HG02938 (cell line): Measurements from ENCODE around the gene LGR5.
"Not testable (repeated sequence)": the region's sequence is repeated elsewhere in the genome, so short reads cannot be mapped to it uniquely, and the experiment has no call there.

Experiments
- ATAC-seq: cut with Tn5 transposase; IDR thresholded peaks from one replicate; pipeline ENCODE4 v1.9.1; 2021; ENCODE audit warnings: mild to moderate bottlenecking, moderate library complexity; ENCODE audit not compliant: unreplicated experiment

Gene LGR5

GRCh38 chr12:71469258-71469750 lies 29.7 kb downstream of the LGR5 start:
- no peak for ATAC-seq

DNA sequence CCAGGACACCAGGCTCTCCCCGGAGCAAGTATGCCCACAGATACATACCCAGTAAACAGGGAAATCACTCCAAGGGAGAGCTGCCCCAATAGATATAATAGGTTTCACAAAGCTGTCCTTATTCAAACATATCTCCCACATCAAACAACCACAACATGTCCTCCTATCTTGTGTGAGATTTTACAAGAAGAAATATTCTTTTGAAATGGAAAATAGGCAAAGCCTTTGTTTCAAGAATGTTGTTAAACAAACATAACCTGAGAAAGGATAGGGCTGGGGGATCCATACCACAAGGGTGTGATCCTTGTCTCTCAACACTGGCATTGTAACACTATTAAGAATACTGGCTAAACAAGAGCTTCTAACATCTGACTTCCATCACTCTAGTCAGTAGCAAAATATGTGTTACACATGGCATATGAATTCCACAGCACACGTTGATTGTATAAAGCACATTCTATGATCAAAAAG lies 32.9 kb downstream of the LGR5 start:
- ATAC-seq, result no peak

DNA sequence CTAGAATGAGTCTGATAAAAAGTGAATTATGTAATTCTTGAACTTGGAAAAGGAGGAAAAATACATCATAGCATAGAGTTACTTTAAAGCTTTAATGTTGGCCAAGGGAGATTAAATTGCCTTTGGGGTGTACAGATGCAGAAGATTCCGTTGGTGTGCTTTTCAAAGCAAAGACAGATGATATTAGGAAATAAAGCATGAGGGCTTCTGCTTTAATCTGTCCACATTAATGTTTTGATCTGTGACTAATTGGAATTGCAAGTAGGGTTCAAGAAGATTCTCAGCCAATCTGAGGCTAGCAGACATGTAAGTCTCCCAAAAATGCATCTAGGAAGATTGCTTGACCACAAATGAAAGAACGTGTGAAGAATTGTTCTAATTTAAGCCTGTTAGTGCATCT lies 35.2 kb downstream of the LGR5 start:
- no peak for ATAC-seq

GRCh38 chr12:71475280-71475679 lies 35.7 kb downstream of the LGR5 start:
- ATAC-seq, result no peak

DNA sequence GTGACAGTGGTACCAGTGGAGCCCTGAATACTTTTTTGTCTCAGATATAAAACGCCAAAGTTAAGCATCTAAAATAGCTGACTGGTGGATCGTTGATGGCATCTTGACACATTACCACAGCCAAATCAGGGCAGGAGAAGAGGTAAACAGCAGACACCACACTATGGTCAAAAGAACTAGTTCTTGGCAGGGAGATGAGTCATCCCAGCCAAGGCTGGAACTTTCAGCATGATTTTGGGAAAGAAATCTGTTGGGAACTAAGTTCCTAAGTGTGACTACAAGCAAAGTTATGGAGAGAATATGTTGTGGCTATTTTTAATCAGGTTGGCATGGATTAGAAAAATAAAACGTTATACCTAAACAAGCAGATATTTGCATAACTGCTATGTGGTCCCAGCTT lies 36.9 kb downstream of the LGR5 start:
- no peak for ATAC-seq

- ATAC-seq, result no peak
These were observed 38.0 kb downstream of the LGR5 start for GRCh38 chr12:71477609-71478008.

GRCh38 chr12:71478270-71478669 lies 38.7 kb downstream of the LGR5 start:
- ATAC-seq, result no peak

DNA sequence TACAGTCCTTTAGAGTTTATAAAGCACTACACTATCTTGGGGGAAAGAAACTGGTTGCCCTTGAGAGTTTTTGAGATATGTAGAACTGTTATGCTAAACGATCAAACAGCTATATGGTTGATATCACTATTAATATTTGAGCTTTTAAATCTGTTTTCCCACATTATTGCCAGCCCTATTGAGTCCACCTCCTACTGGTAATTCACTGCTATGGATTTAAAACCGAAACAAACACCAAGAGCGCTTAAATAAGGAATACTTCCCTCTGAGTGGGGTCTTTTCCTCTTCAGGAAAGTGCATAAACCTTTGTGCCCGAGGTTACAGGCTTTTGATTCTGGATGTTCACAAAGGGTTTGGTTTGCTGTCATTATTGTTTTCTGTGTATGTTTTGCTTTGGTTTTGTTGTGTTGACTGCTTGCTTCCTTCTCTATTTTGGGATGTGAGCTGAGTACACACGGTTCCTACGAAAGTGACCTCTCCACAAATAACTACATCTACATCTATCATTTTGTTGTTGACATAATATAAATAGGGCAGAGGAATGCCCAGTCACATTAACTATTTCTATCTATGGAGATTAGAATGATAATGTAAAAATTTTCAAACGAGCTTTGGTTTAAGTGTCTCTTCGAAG lies 44.8 kb downstream of the LGR5 start:
- no peak for ATAC-seq

GRCh38 chr12:71490844-71491243 lies 51.2 kb downstream of the LGR5 start:
- ATAC-seq, result not testable (repeated sequence)

- no peak for ATAC-seq
These were observed 53.0 kb downstream of the LGR5 start for GRCh38 chr12:71492604-71493003.

- ATAC-seq, result no peak
These were observed 60.2 kb downstream of the LGR5 start for GRCh38 chr12:71499834-71500233.

GRCh38 chr12:71503579-71504391 lies 64.2 kb downstream of the LGR5 start:
- no peak for ATAC-seq

DNA sequence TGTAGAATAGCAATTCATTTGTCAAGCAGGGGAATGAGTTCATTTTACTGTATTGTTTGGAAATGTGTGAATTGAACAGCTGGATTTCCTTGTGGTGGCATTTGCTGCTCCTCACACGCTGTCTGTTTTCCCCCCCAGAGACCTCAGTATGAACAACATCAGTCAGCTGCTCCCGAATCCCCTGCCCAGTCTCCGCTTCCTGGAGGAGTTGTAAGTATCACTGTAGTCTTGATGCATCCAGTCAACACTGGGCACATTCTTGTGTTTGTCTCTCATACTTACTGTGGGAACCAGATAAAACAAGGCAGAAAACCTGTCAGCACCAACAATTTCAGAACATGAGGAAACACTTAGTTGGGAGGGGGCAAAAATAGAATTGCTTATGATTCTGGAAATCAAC lies 64.9 kb downstream of the LGR5 start:
- ATAC-seq, result no peak

DNA sequence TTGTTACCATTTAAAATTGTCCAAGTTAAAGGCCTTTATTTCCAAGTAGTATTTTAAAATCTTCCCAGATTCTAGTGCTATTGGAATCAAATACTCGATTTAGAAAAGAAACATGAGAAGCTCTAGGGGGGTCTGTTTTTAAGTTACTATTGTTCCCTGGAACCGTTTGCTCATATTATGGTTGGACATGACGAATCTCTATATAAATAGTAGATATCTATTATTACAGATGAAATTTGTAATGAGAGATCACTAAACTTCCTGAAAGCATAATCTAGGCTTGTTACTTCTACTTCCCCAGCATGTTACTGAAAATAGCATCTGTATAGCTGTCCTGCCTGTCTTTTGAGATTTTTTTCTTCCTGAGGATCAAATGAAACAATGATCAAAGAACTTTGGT lies 70.1 kb downstream of the LGR5 start:
- no peak for ATAC-seq

DNA sequence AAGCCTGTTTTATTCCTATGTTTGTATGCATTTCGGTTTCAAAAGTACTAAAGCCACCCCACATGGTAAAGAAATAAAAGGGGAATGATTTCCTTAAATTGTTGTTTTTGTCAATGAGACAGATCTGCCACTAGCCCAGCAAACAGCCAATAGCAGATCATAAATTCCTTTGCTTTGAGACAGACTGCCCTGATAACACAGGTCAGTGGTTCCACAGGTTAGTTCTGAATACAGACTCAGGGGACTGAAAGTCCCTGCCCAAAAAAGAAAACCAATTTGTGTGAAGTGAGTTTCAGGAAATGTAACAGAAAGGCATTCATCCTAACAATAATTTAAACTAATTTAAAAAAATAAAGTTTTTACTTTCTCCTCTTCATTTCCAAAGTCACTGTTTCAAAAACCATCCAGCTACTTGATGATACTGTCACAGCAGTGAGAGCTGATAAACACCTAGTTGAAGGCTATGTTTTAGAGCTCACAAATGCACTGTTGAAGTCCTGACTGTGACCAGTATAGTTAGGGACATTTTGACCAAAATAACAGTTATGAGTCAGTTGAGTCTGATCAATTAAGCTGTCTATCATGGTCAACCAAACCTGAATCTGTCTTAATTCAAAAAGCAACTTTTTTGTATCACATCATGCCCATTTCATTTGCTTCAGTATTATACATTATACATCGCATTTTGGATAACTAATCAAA lies 77.7 kb downstream of the LGR5 start:
- ATAC-seq, result peak; percentile 56

DNA sequence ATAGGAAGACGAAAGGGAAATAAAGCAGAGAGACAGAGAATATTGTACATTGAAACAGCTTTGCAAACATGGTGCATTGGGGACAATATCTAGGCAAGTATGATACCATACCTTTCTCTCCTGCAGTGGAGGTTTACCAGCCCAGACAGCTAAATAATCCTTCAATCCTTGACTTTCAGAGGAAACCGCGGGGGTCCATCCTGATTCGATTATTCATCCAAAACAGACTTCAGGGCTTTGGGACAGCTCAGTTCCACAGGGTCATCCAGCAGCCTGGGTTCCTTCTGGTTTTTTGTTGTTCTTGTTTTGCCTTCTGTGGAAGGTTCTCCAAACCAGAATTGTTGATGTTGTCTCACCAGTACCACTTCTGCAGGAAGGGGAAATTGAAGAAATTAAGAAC lies 81.5 kb downstream of the LGR5 start:
- ATAC-seq, result no peak

- no peak for ATAC-seq
These were observed 85.0 kb downstream of the LGR5 start for GRCh38 chr12:71524626-71525025.

GRCh38 chr12:71533703-71534102 lies 94.1 kb downstream of the LGR5 start:
- ATAC-seq, result no peak

GRCh38 chr12:71536279-71536938 lies 96.8 kb downstream of the LGR5 start:
- ATAC-seq, result no peak

GRCh38 chr12:71536939-71537622 lies 97.5 kb downstream of the LGR5 start:
- ATAC-seq, result no peak

DNA sequence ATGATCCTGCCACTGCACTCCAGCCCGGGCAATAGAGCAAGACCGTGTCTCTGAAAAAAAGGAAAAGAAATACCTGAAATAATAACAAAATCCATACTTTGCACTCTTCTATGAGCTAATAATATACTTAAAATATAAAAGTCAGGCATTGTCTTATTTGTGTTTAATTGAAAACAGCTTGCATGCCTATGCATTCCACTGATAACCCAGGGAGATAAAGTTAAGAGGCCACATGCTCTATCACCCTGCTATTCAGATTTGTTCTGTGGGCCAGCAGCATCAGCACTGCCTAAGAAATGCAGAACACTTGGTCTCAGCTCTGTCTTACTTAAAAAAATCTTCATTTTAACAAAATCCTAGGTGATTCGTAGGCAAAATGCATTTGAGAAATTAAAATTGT lies 99.2 kb downstream of the LGR5 start:
- ATAC-seq, result no peak
